HepG2 (cell line): Measurements from ENCODE around the gene GPAT3. TPM values are rescaled to one million over a fixed set of nuclear protein-coding genes. Genes with fewer than 3 reads are reported as not detected.
A peak's percentile ranks its signal among the peaks of the same experiment; 100 is the strongest.

Source experiments
- ARID3A ChIP-seq: IDR thresholded peaks from 2 replicates; pipeline ENCODE4 v1.6.1; 2012; ENCODE audit warnings: low read depth, low read length, improper control_type of control experiment
- CC2D1A ChIP-seq: sonication (generic); formaldehyde crosslinking; IDR thresholded peaks from 2 replicates; pipeline ENCODE4 v1.8.1; 2023; ENCODE audit warnings: mild to moderate bottlenecking, missing genetic modification reagents
- CENPX ChIP-seq: sonication (generic); formaldehyde crosslinking; IDR thresholded peaks from 2 replicates; pipeline ENCODE4 v1.9.0; 2021; ENCODE audit warnings: mild to moderate bottlenecking, missing genetic modification reagents, moderate library complexity
- EHMT2 ChIP-seq: fragments of 200-600 bp; sonication (generic); IDR thresholded peaks from 2 replicates; pipeline ENCODE4 v1.7.0; 2017; ENCODE audit warnings: antibody characterized with exemption, low read depth, low read length, borderline replicate concordance
- EP300 ChIP-seq, 3 experiments: sonication (generic) in 1 of 3; formaldehyde crosslinking in 1 of 3; IDR thresholded peaks; 2 replicates each; pipeline versions ENCODE4 v1.5.1 to v1.6.1; 2011 to 2020; ENCODE audit warnings: low read depth in 2 of 3, low read length in 2 of 3, borderline replicate concordance in 1 of 3, improper control_type of control experiment in 1 of 3, mild to moderate bottlenecking in 1 of 3, missing genetic modification reagents in 1 of 3, moderate library complexity in 1 of 3
- ESRRA ChIP-seq: sonication (generic); formaldehyde crosslinking; IDR thresholded peaks from 2 replicates; pipeline ENCODE4 v1.5.1; 2020; ENCODE audit warnings: mild to moderate bottlenecking, low read depth, missing genetic modification reagents
- GPN1 ChIP-seq: sonication (generic); formaldehyde crosslinking; IDR thresholded peaks from 2 replicates; pipeline ENCODE4 v1.5.1; 2020; ENCODE audit warnings: missing genetic modification reagents, borderline replicate concordance
- HBP1 ChIP-seq: IDR thresholded peaks from 2 replicates; pipeline ENCODE4 v1.6.1; 2016; ENCODE audit warnings: low read depth, control low read depth
- HDAC2 ChIP-seq: sonication (generic); formaldehyde crosslinking; IDR thresholded peaks from 2 replicates; pipeline ENCODE4 v1.4.0; 2020; ENCODE audit warnings: missing genetic modification reagents
- HOXD1 ChIP-seq: sonication (generic); formaldehyde crosslinking; IDR thresholded peaks from 2 replicates; pipeline ENCODE4 v1.5.0; 2020; ENCODE audit warnings: missing genetic modification reagents
- JDP2 ChIP-seq: sonication (generic); formaldehyde crosslinking; IDR thresholded peaks from 2 replicates; pipeline ENCODE4 v1.8.1; 2022; ENCODE audit warnings: missing genetic modification reagents, borderline replicate concordance
- MLLT10 ChIP-seq: sonication (generic); formaldehyde crosslinking; IDR thresholded peaks from 2 replicates; pipeline ENCODE4 v1.4.0; 2020; ENCODE audit warnings: missing genetic modification reagents
- NRL ChIP-seq: sonication (generic); formaldehyde crosslinking; IDR thresholded peaks from 2 replicates; pipeline ENCODE4 v1.5.0; 2020; ENCODE audit warnings: missing genetic modification reagents, mild to moderate bottlenecking, moderate library complexity, borderline replicate concordance
- PATZ1 ChIP-seq: sonication (generic); formaldehyde crosslinking; IDR thresholded peaks from 2 replicates; pipeline ENCODE4 v1.4.0; 2020; ENCODE audit warnings: missing genetic modification reagents
- PHF20 ChIP-seq: sonication (generic); formaldehyde crosslinking; IDR thresholded peaks from 2 replicates; pipeline ENCODE4 v1.5.0; 2020; ENCODE audit warnings: mild to moderate bottlenecking, missing genetic modification reagents
- RBFOX2 ChIP-seq: fragments of 200-400 bp; formaldehyde crosslinking; IDR thresholded peaks from 2 replicates; pipeline ENCODE4 v1.6.1; 2017; ENCODE audit warnings: low read depth, mild to moderate bottlenecking, low read length
- RCOR2 ChIP-seq: IDR thresholded peaks from 2 replicates; pipeline ENCODE4 v1.6.1; 2016; ENCODE audit warnings: missing biosample characterization, missing genetic modification reagents
- SIN3B ChIP-seq: fragments of 150-350 bp; IDR thresholded peaks from 2 replicates; pipeline ENCODE4 v1.6.1; 2014; ENCODE audit warnings: low read length
- STAG1 ChIP-seq: sonication (generic); formaldehyde crosslinking; IDR thresholded peaks from 2 replicates; pipeline ENCODE4 v1.4.0; 2020; ENCODE audit warnings: missing genetic modification reagents
- TCF7L2 ChIP-seq: IDR thresholded peaks from 2 replicates; pipeline ENCODE4 v1.6.1; 2011; ENCODE audit warnings: mild to moderate bottlenecking, low read depth, low read length, moderate library complexity
- ZNF121 ChIP-seq: sonication (generic); formaldehyde crosslinking; IDR thresholded peaks from 2 replicates; pipeline ENCODE4 v1.5.0; 2020; ENCODE audit warnings: mild to moderate bottlenecking, missing genetic modification reagents
- ZNF292 ChIP-seq: sonication (generic); formaldehyde crosslinking; IDR thresholded peaks from 2 replicates; pipeline ENCODE4 v1.8.1; 2022; ENCODE audit warnings: mild to moderate bottlenecking, low read depth, missing genetic modification reagents, borderline replicate concordance
- ZNF451 ChIP-seq: sonication (generic); formaldehyde crosslinking; IDR thresholded peaks from 2 replicates; pipeline ENCODE4 v1.5.0; 2020; ENCODE audit warnings: mild to moderate bottlenecking, missing genetic modification reagents
- ZNF543 ChIP-seq: sonication (generic); formaldehyde crosslinking; IDR thresholded peaks from 2 replicates; pipeline ENCODE4 v1.4.0; 2020; ENCODE audit warnings: mild to moderate bottlenecking, missing genetic modification reagents
- ZNF598 ChIP-seq: sonication (generic); formaldehyde crosslinking; IDR thresholded peaks from 2 replicates; pipeline ENCODE4 v1.5.1; 2020; ENCODE audit warnings: mild to moderate bottlenecking, missing genetic modification reagents, borderline replicate concordance
- ZNF883 ChIP-seq: sonication (generic); formaldehyde crosslinking; IDR thresholded peaks from 2 replicates; pipeline ENCODE4 v1.5.1; 2020; ENCODE audit warnings: mild to moderate bottlenecking, missing genetic modification reagents; ENCODE audit errors: not compliant biosample characterization
- polyA plus RNA-seq, 8 experiments: library from polyadenylated mRNA; depleted of rRNA in 3 of 8; stranded (reverse) in 7 of 8; unstranded in 1 of 8; fragments of >200 nt; fragmentation: Illumina TruSeq in 4 of 8; extraction: Trizol in 4 of 8; gene quantifications; 2 replicates each; pipeline versions ENCODE4 v1.2.1 to v1.2.3, GENCODE V29; 2011 to 2016; ENCODE audit warnings: low read depth in 4 of 8, missing spikeins in 1 of 8, mixed read lengths in 1 of 8; ENCODE audit not compliant: insufficient read depth in 1 of 8
- total RNA-seq, 5 experiments: library from RNA; depleted of rRNA; stranded (reverse); fragments of >200 nt; fragmentation: Illumina TruSeq; extraction: Trizol; gene quantifications; 2 replicates each; pipeline ENCODE4 v1.2.3, GENCODE V29; 2016; ENCODE audit warnings: low read depth in 1 of 5

GPAT3 gene
- total and polyA plus RNA-seq, 2 of the 13 experiments (the other 11 are each of a cell fraction or from before 2014, with no cell fraction given) = 2.4 to 2.6 TPM

- TF ChIP-seq RCOR2 (CRISPR knock-in tag) (0 out of 2 replicates have a peak, but pooled peaks have one; percentile 27), HDAC2 (CRISPR knock-in tag) (no peak), ZNF883 (CRISPR knock-in tag) (no peak), ZNF598 (no peak), RBFOX2 (peak; percentile 68), CENPX (CRISPR knock-in tag) (no peak), TCF7L2 (no peak), HOXD1 (CRISPR knock-in tag) (no peak; the same call in 1 of the 2 replicates), STAG1 (CRISPR knock-in tag) (no peak), ZNF451 (CRISPR knock-in tag) (no peak), ARID3A (no peak), ZNF121 (CRISPR knock-in tag) (no peak), GPN1 (CRISPR knock-in tag) (no peak), MLLT10 (CRISPR knock-in tag) (no peak), CC2D1A (no peak), ZNF292 (CRISPR knock-in tag) (no peak), HBP1 (no peak), ESRRA (CRISPR knock-in tag) (no peak), PHF20 (CRISPR knock-in tag) (no peak), NRL (CRISPR knock-in tag) (no peak), PATZ1 (CRISPR knock-in tag) (peak; percentile 68; the same call in 1 of the 2 replicates), SIN3B (no peak), ZNF543 (no peak), JDP2 (CRISPR knock-in tag) (no peak), EHMT2 (no peak), EP300 (IDR thresholded peaks at IDR 0.05; ENCODE audit: low read depth in 2 of 2, low read length in 2 of 2) (0 out of 4 replicates have a peak, but pooled peaks of 1 of the 2 experiments have one; percentile 28), EP300 (CRISPR knock-in tag; IDR thresholded peaks at IDR 0.05; ENCODE audit: borderline replicate concordance) (no peak)
These were observed at the start of gene GPAT3 (continued) for GRCh38 chr4:83535520-83536361.
